Activated CD8-positive, alpha-beta memory T cell treated with anti-CD3 and anti-CD28 coated beads, Interleukin-2, amount 50 U/mL, for 1 hour (primary cell): ENCODE measurements around the gene NPDC1.

Experiments used
- DNase-seq: peaks from one replicate; pipeline ENCODE4 v3.0.0-alpha.2; 2020; ENCODE audit errors: extremely low read depth

The NPDC1 gene

GRCh38 chr9:137046088-137046787 is at the start of gene NPDC1:
Gene NPDC1 (minus strand): TSS chr9:137046177. CDS start chr9:137045989, 188 bp downstream.
- DNase-seq = peak; percentile 45

GRCh38 chr9:137089232-137089947 is 43.4 kb upstream of the NPDC1 start:
- no peak for DNase-seq

DNA sequence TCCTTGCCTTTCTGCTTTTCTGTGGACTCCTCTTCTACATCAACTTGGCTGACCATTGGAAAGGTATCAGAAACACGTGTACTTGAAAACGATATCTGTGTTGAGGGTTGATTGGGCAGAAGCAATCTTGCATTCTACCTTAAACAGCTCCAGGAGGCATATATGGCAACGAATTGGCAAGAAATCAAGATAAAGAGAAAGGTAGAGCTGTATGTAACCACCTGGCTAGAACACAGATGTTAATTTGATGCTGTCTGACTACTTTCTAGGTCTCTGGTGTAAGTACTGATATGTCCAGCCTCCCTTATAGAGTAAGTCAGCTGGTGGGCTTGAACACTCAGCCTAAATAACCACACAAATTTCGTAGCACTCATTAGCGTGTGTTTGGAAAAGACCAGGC is 42.1 kb upstream of the NPDC1 start:
- no peak for DNase-seq

GRCh38 chr9:137087409-137087925 is 41.5 kb upstream of the NPDC1 start:
- DNase-seq = no peak

DNA sequence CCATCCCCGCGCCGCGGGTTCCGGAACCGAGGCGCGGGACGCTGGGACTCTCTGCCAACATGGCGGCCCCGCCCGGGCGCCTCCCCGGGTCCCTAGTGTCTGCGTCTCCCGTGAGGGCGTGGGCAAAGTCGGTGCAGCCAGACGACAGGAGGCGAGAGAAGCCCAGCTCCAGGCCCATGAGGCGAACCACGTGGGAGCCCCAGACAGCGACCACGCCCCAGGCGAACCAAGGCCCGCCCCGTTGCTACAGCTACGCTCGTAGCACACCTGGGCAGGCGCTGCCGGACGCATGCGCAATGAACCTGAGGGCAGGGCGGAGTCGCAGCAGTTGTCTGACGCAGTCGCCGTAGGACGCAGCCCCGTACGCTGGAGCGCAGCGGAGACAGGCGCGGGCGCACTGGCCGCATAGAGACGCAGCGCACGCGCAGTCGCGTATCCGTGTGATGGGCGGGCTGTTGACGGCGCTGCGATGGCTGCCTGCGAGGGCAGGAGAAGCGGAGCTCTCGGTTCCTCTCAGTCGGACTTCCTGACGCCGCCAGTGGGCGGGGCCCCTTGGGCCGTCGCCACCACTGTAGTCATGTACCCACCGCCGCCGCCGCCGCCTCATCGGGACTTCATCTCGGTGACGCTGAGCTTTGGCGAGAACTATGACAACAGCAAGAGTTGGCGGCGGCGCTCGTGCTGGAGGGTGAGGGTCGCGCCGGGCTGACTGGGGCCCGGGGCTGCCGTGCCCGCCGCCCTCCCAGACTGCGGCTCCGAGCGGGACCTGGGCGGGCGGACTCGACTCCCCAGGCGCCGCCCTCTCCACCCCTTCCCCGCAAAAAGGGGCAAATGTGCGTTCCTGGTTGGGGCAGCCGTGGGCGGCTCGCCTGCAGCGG is 40.8 kb upstream of the NPDC1 start, which contains the start of gene MAN1B1:
Gene MAN1B1, plus strand, starts transcription at position 455 of the 878 bp plus-strand sequence. Its CDS starts 15 bp downstream, at position 470.
- peak; percentile 98 for DNase-seq

DNA sequence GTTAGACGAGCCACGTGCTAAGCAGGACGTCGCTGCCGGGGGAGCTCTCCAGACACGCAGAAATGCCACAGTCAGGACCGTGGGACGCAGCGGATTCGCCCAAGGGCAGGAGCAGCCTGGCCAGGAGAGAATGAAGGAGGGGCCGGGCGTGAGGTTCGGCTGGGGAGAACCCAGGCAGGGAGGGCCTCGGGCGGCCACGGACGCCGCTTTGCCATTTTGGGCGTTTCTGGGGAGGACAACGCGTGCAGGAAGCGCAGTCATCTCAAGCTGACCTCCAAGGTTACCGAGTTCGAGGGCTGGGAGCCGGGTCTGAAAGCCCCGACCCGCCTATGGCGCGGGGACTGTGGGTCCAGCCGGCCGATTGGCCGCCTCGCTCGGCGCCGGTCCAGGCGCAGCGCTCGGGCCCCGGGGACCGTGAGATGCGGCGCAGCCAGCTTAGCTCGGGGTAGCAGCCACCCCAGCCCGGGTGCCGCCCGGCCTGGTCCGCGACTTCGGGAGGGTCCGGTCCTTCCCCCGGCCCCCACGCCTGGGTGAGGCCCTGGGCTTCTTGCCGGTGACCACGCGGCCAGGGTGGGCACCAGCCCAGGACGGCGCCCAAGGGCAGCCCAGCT is 40.0 kb upstream of the NPDC1 start:
- no peak for DNase-seq

GRCh38 chr9:137084526-137084925 is 38.5 kb upstream of the NPDC1 start:
- DNase-seq = no peak

DNA sequence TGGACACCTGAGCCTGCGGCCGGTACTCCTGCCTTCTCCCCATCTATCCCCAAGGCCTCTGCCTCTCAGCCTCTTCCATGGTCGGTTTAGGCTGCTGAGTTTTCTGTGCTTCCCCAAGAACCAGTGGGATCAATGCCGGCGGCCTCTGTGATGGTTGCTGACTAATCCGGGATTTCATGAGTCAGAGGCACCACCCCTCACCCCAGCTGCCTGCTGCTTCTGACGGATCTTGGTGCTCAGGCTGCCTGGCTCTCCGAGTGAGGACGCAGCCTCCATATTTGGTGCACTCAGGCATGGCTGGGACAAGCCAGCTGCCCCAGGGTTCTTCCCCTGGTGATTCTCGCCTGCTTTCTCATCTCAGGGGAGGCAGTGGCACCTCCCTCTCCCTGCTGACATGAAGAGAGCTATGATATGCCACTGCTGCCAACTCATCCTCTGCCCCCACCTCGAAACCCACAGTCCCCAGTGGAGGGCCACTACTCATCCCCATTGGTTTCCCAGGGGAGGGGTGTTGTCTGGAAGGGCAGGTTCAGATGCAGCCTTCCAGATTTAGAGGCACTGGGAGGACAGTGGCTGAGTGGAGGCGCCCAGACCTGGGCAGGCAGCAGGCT is 37.5 kb upstream of the NPDC1 start:
- no peak for DNase-seq

- no peak for DNase-seq
Measured at GRCh38 chr9:137082925-137083290, 36.9 kb upstream of the NPDC1 start.

- DNase-seq = no peak
Measured at GRCh38 chr9:137082222-137082924, 36.4 kb upstream of the NPDC1 start.

DNA sequence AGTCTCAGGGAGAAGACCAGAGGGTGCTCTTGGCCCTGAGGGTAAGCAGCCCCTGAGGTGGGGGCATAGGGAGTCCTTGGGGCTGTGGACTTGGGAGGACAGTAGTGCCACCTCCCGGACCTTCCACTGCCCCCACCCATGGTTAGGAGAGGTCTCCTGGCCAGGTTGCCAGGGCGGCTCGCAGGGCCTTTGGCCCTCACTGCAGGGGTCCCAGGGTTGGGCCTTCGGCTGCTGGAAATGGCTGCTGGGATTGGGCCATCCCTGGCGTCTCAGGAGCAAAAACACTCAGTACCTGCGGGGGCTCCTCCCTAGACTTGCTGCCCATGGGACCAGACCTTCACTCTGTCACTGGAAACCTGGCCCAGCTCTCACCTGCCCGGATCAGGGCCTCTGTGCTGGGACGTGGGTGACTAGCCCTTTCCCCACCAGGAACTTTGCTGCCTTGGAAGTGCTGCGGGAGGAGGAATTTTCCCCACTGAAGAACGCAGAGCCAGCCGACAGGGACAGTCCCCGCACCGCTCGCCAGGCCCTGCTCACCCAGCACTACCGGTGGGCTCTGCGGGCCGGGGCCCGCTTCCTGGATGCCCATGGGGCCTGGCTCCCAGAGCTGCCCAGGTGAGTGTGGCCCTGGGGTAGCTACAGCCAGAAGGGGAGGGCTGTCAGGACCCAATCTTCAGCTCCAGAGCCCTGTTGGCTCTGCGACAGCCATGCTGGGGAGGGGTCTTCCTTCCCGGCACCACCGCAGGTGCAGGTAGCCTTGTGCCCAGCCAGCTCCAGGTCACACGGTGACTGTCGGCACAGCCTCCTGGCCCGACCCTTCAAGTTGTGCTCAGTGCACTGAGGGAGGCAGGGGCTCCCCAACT is 34.5 kb upstream of the NPDC1 start:
- DNase-seq = no peak

DNA sequence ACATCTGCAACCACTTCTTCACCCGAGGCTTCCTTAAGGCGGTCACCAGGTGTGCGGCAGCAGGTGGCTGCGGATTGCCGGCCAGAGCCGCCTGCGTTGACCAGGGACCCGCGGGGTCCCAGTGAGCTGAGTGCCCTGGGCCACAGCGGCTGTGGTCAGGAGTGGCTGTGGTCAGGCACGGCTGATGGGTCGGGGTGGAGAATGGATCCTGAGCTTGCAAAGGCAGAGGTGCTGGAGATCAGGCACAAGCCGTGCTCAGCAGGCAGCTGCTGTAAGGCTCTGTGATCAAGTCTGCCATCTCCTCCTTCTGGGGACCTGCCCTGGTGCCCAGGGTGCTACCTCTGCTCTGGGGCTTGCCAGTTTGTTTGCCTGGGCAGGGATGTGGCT is 33.4 kb upstream of the NPDC1 start:
- no peak for DNase-seq

GRCh38 chr9:137078701-137079400 is 32.9 kb upstream of the NPDC1 start:
- DNase-seq = no peak

DNA sequence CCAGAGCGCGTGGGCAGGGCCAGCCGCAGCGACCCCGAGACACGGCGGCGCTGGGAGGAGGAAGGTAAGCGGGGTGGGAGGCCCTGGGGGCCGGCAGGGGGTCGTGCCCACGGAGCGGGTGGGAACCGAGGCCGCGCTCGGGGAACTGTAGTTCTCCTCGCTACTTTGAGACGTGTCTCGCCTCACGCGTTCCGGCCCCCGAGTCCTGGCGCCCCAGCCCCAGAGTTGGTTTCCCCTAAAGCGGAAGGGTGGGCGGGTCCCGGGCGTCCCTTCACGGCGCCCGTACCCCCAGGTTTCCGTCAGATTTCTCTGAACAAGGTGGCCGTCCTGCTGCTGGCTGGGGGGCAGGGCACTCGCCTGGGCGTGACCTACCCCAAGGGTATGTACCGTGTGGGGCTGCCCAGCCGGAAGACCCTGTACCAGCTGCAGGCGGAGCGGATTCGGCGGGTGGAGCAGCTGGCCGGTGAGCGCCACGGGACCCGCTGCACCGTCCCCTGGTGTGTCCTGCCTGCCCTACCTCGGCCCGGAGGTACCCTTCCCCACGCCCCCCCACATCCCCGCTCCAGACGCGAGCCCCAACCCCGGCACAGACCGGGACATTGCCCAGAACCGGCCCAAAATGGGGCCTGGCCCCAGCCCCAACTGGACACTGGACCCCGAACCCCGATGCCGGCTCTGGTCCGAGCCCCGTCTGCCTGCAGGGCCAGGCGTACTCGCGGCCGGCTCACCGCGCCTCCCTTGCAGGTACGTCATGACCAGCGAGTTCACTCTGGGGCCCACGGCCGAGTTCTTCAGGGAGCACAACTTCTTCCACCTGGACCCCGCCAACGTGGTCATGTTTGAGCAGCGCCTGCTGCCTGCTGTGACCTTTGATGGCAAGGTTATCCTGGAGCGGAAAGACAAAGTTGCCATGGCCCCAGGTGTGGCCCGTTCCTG is 32.0 kb upstream of the NPDC1 start:
- DNase-seq = no peak

GRCh38 chr9:137077010-137077747 is 31.2 kb upstream of the NPDC1 start, which contains the start of gene UAP1L1:
Gene UAP1L1 (plus strand): TSS chr9:137077517. CDS start chr9:137077533, 16 bp downstream.
- no peak for DNase-seq

DNA sequence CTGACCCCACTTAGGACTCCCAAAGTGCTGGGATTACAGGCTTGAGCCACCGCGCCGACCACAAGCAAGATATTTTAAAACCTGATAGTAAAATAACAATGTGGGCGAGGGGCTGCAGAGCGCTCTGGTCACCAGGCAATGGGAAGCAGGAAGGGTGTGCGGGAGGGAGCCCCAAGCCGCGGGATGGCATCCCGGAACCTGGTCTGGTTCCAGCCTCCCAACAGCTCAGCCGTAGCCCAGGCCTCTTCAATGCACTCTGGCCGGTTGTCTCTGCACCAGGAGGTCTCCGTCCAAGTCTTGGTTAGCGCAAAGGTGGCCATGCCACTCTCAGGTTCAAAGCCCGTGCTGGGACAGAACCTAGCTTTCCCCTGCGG is 30.6 kb upstream of the NPDC1 start:
- no peak for DNase-seq

GRCh38 chr9:137075275-137075775 is 29.3 kb upstream of the NPDC1 start:
- DNase-seq = no peak
